Measurements from ENCODE around the gene SMIM45.
"Not testable (repeated sequence)": the region's sequence is repeated elsewhere in the genome, so short reads cannot be mapped to it uniquely, and the experiment has no call there.

Gene SMIM45

DNA sequence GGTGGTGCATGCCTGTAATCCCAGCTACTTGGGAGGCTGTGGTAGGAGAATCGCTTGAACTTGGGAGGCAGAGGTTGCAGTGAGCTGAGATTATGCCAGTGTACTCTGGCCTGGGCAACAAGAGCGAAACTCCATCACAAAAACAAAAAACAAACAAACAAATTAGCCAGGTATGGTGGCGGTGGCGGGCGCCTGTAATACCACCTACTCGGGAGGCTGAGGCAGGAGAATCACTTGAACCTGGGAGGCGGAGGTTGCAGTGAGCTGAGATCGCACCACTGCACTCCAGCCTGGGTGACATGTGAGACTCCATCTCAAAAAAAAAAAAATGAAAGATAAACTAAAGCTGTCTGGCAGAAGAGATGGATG, 3.0 kb upstream of the SMIM45 start:
- not testable (repeated sequence) for H2BK12ac ChIP-seq (ENCODE audit: low read length); H2BK5ac ChIP-seq (ENCODE audit: low read length); H2BK15ac ChIP-seq (ENCODE audit: low read length); H3K27me3 ChIP-seq (ENCODE audit: control insufficient read depth in 3 of 3, insufficient read depth in 3 of 3, low read depth in 1 of 3, low read length in 3 of 3); DNase-seq (ENCODE audit: low spot score); H3K18ac ChIP-seq (ENCODE audit: low read length); H4K91ac ChIP-seq (ENCODE audit: low read depth, low read length, poor library complexity); H3K27ac ChIP-seq (replicated peaks; ENCODE audit: low read length); H3K23ac ChIP-seq (ENCODE audit: low read depth, low read length, poor library complexity); H3K4me2 ChIP-seq (ENCODE audit: insufficient read depth, low read length, poor library complexity, severe bottlenecking); H2BK120ac ChIP-seq (ENCODE audit: low read depth, low read length); H3K4me3 ChIP-seq (ENCODE audit: low read length in 2 of 2); H3K4ac ChIP-seq (ENCODE audit: low read length); H3K9ac ChIP-seq (ENCODE audit: low read depth, low read length, poor library complexity); H3K9me3 ChIP-seq (replicated peaks in 1 of 2; ENCODE audit: control insufficient read depth in 2 of 2, insufficient read depth in 1 of 2, low read depth in 1 of 2, low read length in 2 of 2); H2AK5ac ChIP-seq (ENCODE audit: low read depth, low read length); H3K14ac ChIP-seq (ENCODE audit: low read length); H4K8ac ChIP-seq (ENCODE audit: low read depth, low read length); H2AFZ ChIP-seq (ENCODE audit: low read length)
- peaks cover 12% of the 10 kb centered on the region for H3K79me1 ChIP-seq (ENCODE audit: low read depth, low read length)
- WGBS, 2 donors (ENCODE audit: extremely low coverage in 2 of 2, insufficient read length in 2 of 2, insufficient replicate concordance in 1 of 2) = no CpG with 5 or more reads among the region's 8 CpGs
- H3K4me1 ChIP-seq (ENCODE audit: control insufficient read depth in 2 of 2, insufficient read depth in 1 of 2, low read depth in 1 of 2, low read length in 2 of 2) = peaks cover 25 to 32% of the 10 kb centered on the region in 2 donors
- H3K36me3 ChIP-seq (replicated peaks in 1 of 2; ENCODE audit: control insufficient read depth in 2 of 2, insufficient read depth in 2 of 2, low read length in 2 of 2) = peaks cover 7 to 19% of the 10 kb centered on the region in 2 donors

DNA sequence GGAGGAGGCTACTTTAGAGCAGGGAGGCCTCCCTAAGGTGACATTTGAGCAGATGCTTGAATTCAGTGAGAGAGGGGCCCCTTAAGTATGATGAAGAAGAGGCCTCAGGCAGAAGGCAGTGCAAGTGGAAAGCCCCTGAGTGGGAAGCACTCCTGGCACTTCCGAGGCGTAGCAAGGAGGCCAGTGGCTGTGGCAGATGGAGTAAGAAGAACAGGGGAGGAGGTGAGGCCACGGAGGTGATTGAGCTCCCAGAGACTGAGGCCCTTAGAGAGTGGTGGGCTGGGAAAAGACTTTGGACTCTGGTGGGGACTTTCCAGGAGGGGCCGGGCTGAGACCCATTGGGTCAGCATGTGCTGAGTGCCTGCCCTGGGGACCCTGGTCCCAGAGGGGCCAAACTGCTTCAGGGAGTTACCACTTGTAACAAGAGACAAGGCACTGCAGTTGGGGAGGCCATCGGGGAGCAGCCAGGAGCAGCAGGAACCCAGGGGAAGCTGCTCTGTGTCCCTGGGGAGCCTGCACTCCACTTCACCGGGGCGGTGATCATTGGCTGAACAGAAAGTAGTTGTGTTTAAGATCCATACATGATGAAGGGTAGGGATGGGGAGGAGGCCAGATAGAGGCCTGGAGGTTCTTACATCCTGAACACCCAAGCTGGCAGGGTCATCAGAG, 2.5 kb upstream of the SMIM45 start:
- H3K23ac ChIP-seq (ENCODE audit: low read depth, low read length, poor library complexity) = no peak overlapping the region
- no peak overlapping the region for H3K14ac ChIP-seq (ENCODE audit: low read length)
- no peak overlapping the region for H4K8ac ChIP-seq (ENCODE audit: low read depth, low read length)
- H3K18ac ChIP-seq (ENCODE audit: low read length) = no peak overlapping the region
- peaks cover 25 to 32% of the 10 kb centered on the region in 2 donors for H3K4me1 ChIP-seq (ENCODE audit: control insufficient read depth in 2 of 2, insufficient read depth in 1 of 2, low read depth in 1 of 2, low read length in 2 of 2)
- H3K4me2 ChIP-seq (ENCODE audit: insufficient read depth, low read length, poor library complexity, severe bottlenecking) = no peak overlapping the region
- no peak for DNase-seq (ENCODE audit: low spot score)
- no peak overlapping the region for H2BK120ac ChIP-seq (ENCODE audit: low read depth, low read length)
- peak overlapping the region; percentile 28 for H2BK15ac ChIP-seq (ENCODE audit: low read length)
- H2AK5ac ChIP-seq (ENCODE audit: low read depth, low read length) = peak overlapping the region; percentile 72
- no peak overlapping the region for H3K4ac ChIP-seq (ENCODE audit: low read length)
- peaks cover 12% of the 10 kb centered on the region for H3K79me1 ChIP-seq (ENCODE audit: low read depth, low read length)
- H3K4me3 ChIP-seq (ENCODE audit: low read length in 2 of 2) = no peak overlapping the region
- no peaks in the 10 kb centered on the region for H3K27me3 ChIP-seq (ENCODE audit: control insufficient read depth in 3 of 3, insufficient read depth in 3 of 3, low read depth in 1 of 3, low read length in 3 of 3)
- peak overlapping the region; percentile 2 for H3K9ac ChIP-seq (ENCODE audit: low read depth, low read length, poor library complexity)
- no peak overlapping the region for H3K27ac ChIP-seq (replicated peaks; ENCODE audit: low read length)
- H4K91ac ChIP-seq (ENCODE audit: low read depth, low read length, poor library complexity) = no peak overlapping the region
- H3K36me3 ChIP-seq (replicated peaks in 1 of 2; ENCODE audit: control insufficient read depth in 2 of 2, insufficient read depth in 2 of 2, low read length in 2 of 2) = peaks cover 7 to 14% of the 10 kb centered on the region in 2 donors
- no peak overlapping the region for H2BK12ac ChIP-seq (ENCODE audit: low read length)
- no peaks in the 10 kb centered on the region for H3K9me3 ChIP-seq (replicated peaks in 1 of 2; ENCODE audit: control insufficient read depth in 2 of 2, insufficient read depth in 1 of 2, low read depth in 1 of 2, low read length in 2 of 2)
- no peak overlapping the region for H2AFZ ChIP-seq (ENCODE audit: low read length)
- WGBS, 2 donors (ENCODE audit: extremely low coverage in 2 of 2, insufficient read length in 2 of 2, insufficient replicate concordance in 1 of 2) = no CpG with 5 or more reads among the region's 7 CpGs
- H2BK5ac ChIP-seq (ENCODE audit: low read length) = no peak overlapping the region

GRCh38 chr22:41952713-41953112, 763 bp downstream of the SMIM45 start:
- WGBS, 2 donors (ENCODE audit: extremely low coverage in 2 of 2, insufficient read length in 2 of 2, insufficient replicate concordance in 1 of 2) = no CpG with 5 or more reads among the region's 2 CpGs
- no peak overlapping the region for H3K4me3 ChIP-seq (ENCODE audit: low read length in 2 of 2)
- H3K9ac ChIP-seq (ENCODE audit: low read depth, low read length, poor library complexity) = no peak overlapping the region

GRCh38 chr22:41957941-41958556, 6.1 kb downstream of the SMIM45 start:
- no peak overlapping the region for H3K14ac ChIP-seq (ENCODE audit: low read length)
- H4K91ac ChIP-seq (ENCODE audit: low read depth, low read length, poor library complexity) = peak overlapping the region; percentile 22
- H2AFZ ChIP-seq (ENCODE audit: low read length) = peak overlapping the region; percentile 22
- no peak overlapping the region for H4K8ac ChIP-seq (ENCODE audit: low read depth, low read length)
- H3K36me3 ChIP-seq (replicated peaks in 1 of 2; ENCODE audit: control insufficient read depth in 2 of 2, insufficient read depth in 2 of 2, low read length in 2 of 2) = no peaks in the 10 kb centered on the region
- H3K27ac ChIP-seq (replicated peaks; ENCODE audit: low read length) = no peak overlapping the region
- H3K9me3 ChIP-seq (replicated peaks in 1 of 2; ENCODE audit: control insufficient read depth in 2 of 2, insufficient read depth in 1 of 2, low read depth in 1 of 2, low read length in 2 of 2) = no peaks in the 10 kb centered on the region
- H2BK15ac ChIP-seq (ENCODE audit: low read length) = peak overlapping the region; percentile 25
- H3K23ac ChIP-seq (ENCODE audit: low read depth, low read length, poor library complexity) = no peak overlapping the region
- H2BK120ac ChIP-seq (ENCODE audit: low read depth, low read length) = no peak overlapping the region
- H3K4me1 ChIP-seq (ENCODE audit: control insufficient read depth in 2 of 2, insufficient read depth in 1 of 2, low read depth in 1 of 2, low read length in 2 of 2) = peaks cover 3 to 5% of the 10 kb centered on the region in 2 donors
- peak overlapping the region; percentile 2 for H2BK12ac ChIP-seq (ENCODE audit: low read length)
- peak overlapping the region; percentile 61 for H2AK5ac ChIP-seq (ENCODE audit: low read depth, low read length)
- peak overlapping the region in 1 of 2 donors; percentile 11 for H3K4me3 ChIP-seq (ENCODE audit: low read length in 2 of 2)
- peak overlapping the region; percentile 81 for H3K18ac ChIP-seq (ENCODE audit: low read length)
- H3K4ac ChIP-seq (ENCODE audit: low read length) = no peak overlapping the region
- no CpG with 5 or more reads among the region's 23 CpGs for WGBS, 2 donors (ENCODE audit: extremely low coverage in 2 of 2, insufficient read length in 2 of 2, insufficient replicate concordance in 1 of 2)
- DNase-seq (ENCODE audit: low spot score) = no peak
- H3K4me2 ChIP-seq (ENCODE audit: insufficient read depth, low read length, poor library complexity, severe bottlenecking) = peak overlapping the region; percentile 43
- no peak overlapping the region for H3K9ac ChIP-seq (ENCODE audit: low read depth, low read length, poor library complexity)
- H3K27me3 ChIP-seq (ENCODE audit: control insufficient read depth in 3 of 3, insufficient read depth in 3 of 3, low read depth in 1 of 3, low read length in 3 of 3) = peaks cover 0 to 2% (median 0%) of the 10 kb centered on the region in 3 experiments
- peaks cover 2% of the 10 kb centered on the region for H3K79me1 ChIP-seq (ENCODE audit: low read depth, low read length)
- no peak overlapping the region for H2BK5ac ChIP-seq (ENCODE audit: low read length)

More at GRCh38 chr22:41952713-41953112, 763 bp downstream of the SMIM45 start:
- H2AFZ ChIP-seq (ENCODE audit: low read length) = no peak overlapping the region
- no peak overlapping the region for H3K27ac ChIP-seq (replicated peaks; ENCODE audit: low read length)
- H2BK12ac ChIP-seq (ENCODE audit: low read length) = no peak overlapping the region
- H3K9me3 ChIP-seq (replicated peaks in 1 of 2; ENCODE audit: control insufficient read depth in 2 of 2, insufficient read depth in 1 of 2, low read depth in 1 of 2, low read length in 2 of 2) = no peaks in the 10 kb centered on the region
- no peak overlapping the region for H3K18ac ChIP-seq (ENCODE audit: low read length)
- no peak overlapping the region for H3K23ac ChIP-seq (ENCODE audit: low read depth, low read length, poor library complexity)
- H3K36me3 ChIP-seq (replicated peaks in 1 of 2; ENCODE audit: control insufficient read depth in 2 of 2, insufficient read depth in 2 of 2, low read length in 2 of 2) = no peaks in the 10 kb centered on the region
- no peak overlapping the region for H2BK5ac ChIP-seq (ENCODE audit: low read length)
- no peak overlapping the region for H3K14ac ChIP-seq (ENCODE audit: low read length)
- no peak overlapping the region for H4K8ac ChIP-seq (ENCODE audit: low read depth, low read length)
- H4K91ac ChIP-seq (ENCODE audit: low read depth, low read length, poor library complexity) = no peak overlapping the region
- H3K4me2 ChIP-seq (ENCODE audit: insufficient read depth, low read length, poor library complexity, severe bottlenecking) = no peak overlapping the region
- H2AK5ac ChIP-seq (ENCODE audit: low read depth, low read length) = no peak overlapping the region
- H3K27me3 ChIP-seq (ENCODE audit: control insufficient read depth in 3 of 3, insufficient read depth in 3 of 3, low read depth in 1 of 3, low read length in 3 of 3) = no peaks in the 10 kb centered on the region
- no peak overlapping the region for H2BK120ac ChIP-seq (ENCODE audit: low read depth, low read length)
- DNase-seq (ENCODE audit: low spot score) = no peak
- H2BK15ac ChIP-seq (ENCODE audit: low read length) = peak overlapping the region; percentile 76
- peaks cover 18 to 21% of the 10 kb centered on the region in 2 donors for H3K4me1 ChIP-seq (ENCODE audit: control insufficient read depth in 2 of 2, insufficient read depth in 1 of 2, low read depth in 1 of 2, low read length in 2 of 2)
- H3K79me1 ChIP-seq (ENCODE audit: low read depth, low read length) = peaks cover 2% of the 10 kb centered on the region
- no peak overlapping the region for H3K4ac ChIP-seq (ENCODE audit: low read length)

Measured in neuronal stem cell (in vitro differentiated cells).